ENCODE measurements around the gene ATG7. TPM values are rescaled to one million over a fixed set of nuclear protein-coding genes. Genes with fewer than 3 reads are reported as not detected.

ATG7 gene
- total and polyA plus RNA-seq, 4 experiments from 2014 or later: 16.9 to 32.8 (median 27.8) TPM

DNA sequence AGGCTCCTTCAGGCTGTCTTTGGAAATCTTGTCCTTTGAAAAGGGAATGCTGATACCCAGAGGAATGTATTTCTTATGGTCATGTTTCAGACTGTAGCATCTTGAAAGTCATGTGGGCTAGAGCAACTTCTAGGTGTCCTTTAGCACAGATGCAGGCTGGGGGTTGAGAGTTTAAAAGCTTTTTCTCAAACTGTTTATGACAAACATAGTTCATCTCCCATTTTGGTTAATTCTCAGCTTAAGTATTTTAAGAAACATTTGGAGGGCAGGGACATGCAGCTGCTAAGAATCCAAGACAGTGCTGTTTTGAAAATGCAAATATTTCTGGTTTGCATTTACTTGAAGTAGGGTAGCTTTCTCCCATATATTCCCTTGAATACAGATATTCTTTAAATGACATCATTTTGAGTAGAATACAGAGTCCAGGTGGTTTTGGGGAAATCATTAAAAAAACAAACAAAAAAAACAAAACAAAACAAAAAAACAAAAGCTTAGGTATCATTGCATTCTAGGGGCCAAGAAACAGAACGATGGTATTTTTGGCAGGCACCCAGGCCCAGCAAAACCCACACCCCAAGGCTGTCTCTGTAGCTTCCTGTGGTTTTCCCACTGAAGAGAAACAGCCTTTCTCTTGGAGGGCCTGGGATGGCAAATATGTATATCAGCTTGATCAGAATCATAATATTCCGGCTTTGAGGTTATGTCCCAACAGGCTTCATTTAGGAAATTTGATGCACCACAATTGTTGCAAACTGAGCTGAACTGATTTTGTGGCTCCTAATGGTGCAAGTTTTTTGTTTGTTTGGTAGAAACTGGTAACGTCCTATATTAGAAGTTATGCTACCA lies 120.0 kb downstream of the ATG7 start:
- no peaks in the 10 kb centered on the region for H3K9me3 ChIP-seq (ENCODE audit: control insufficient read depth in 1 of 2, low read length in 2 of 2)
- H3K27me3 Mint-ChIP-seq: no peaks in the 10 kb centered on the region
- H3K27ac ChIP-seq (ENCODE audit: low read depth, low read length): no peak overlapping the region
- ChIA-PET CTCF (ENCODE audit: partially characterized antibody) (interaction anchor here (1.0 to 2.3 kb wide), 2 partner anchors 11 to 13 kb away, joined by 3 to 7 read pairs; no protein-coding TSS in a partner anchor), POLR2A (ENCODE audit: partially characterized antibody) (no interaction called here)
- intact Hi-C loops (cut with micrococcal nuclease): no loop called here
- H3K4me1 Mint-ChIP-seq: peaks cover 12 to 36% (median 24%) of the 10 kb centered on the region in 4 donors
- H3K27me3 ChIP-seq (ENCODE audit: insufficient read depth, low read length): no peaks in the 10 kb centered on the region
- H3K4me3 Mint-ChIP-seq: no peak overlapping the region
- no peaks in the 10 kb centered on the region for H3K36me3 ChIP-seq (ENCODE audit: insufficient read depth, low read length)
- peaks cover 8 to 23% of the 10 kb centered on the region in 2 donors for H3K36me3 Mint-ChIP-seq
- no peak for DNase-seq
- peak overlapping the region in 4 of 7 donors; percentile 14 to 29 (median 24) for H3K27ac Mint-ChIP-seq
- no peaks in the 10 kb centered on the region for H3K4me1 ChIP-seq (ENCODE audit: insufficient read depth, low read length)
- H3K9me3 Mint-ChIP-seq: peaks cover 0 to 2% (median 0%) of the 10 kb centered on the region in 8 donors
- no peak overlapping the region for H3K4me3 ChIP-seq (ENCODE audit: low read length in 2 of 2)

DNA sequence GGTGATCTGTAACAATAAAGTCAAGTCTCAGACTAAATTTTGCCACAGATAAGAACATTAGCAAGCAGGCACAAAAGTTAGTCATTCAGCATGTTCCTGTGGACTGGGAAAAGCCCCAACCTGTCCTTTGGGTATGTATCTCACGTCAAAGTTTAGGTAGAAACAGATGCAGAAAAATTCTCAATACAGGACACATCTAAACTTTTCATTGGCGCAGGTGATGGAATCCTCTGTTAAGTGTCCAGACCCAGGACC lies 120.6 kb downstream of the ATG7 start:
- POLR2A ChIA-PET (ENCODE audit: partially characterized antibody): no interaction called here

DNA sequence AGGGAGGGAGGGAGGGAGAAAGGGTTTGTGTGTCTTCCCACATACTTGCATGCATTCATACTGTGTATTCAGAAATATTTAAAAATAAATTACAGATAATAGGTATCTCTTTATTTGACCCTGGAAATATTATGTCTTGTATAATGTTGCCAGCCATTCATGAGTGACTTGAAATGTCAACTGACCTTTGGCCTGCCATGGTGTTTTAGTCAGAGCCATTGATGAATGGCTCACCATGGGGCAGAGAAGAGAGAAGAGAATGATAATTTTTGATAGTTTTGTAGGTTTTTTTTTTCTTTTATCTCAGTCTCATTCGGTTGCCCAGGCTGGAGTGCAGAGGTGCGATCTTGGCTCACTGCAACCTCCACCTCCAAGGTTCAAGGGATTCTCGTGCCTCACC lies 121.2 kb downstream of the ATG7 start:
- no peak overlapping the region for H3K27ac Mint-ChIP-seq
- Histone ChIP-seq H3K4me1 (ENCODE audit: insufficient read depth, low read length) (no peaks in the 10 kb centered on the region), H3K27me3 (ENCODE audit: insufficient read depth, low read length) (no peaks in the 10 kb centered on the region), H3K36me3 (ENCODE audit: insufficient read depth, low read length) (no peaks in the 10 kb centered on the region), H3K27ac (ENCODE audit: low read depth, low read length) (no peak overlapping the region), H3K9me3 (ENCODE audit: control insufficient read depth in 1 of 2, low read length in 2 of 2) (no peaks in the 10 kb centered on the region), H3K4me3 (ENCODE audit: low read length in 2 of 2) (no peak overlapping the region)
- ChIA-PET POLR2A (ENCODE audit: partially characterized antibody) (no interaction called here), CTCF (ENCODE audit: partially characterized antibody) (no interaction called here)
- no peaks in the 10 kb centered on the region for H3K27me3 Mint-ChIP-seq
- H3K4me3 Mint-ChIP-seq: no peak overlapping the region
- H3K9me3 Mint-ChIP-seq: peaks cover 0 to 2% (median 0%) of the 10 kb centered on the region in 8 donors
- H3K36me3 Mint-ChIP-seq: peaks cover 8 to 23% of the 10 kb centered on the region in 2 donors
- DNase-seq: no peak
- intact Hi-C loops (cut with micrococcal nuclease): no loop called here
- peaks cover 12 to 36% (median 24%) of the 10 kb centered on the region in 4 donors for H3K4me1 Mint-ChIP-seq

More for the DNA sequence above, 120.6 kb downstream of the ATG7 start:
- peaks cover 12 to 36% (median 24%) of the 10 kb centered on the region in 4 donors for H3K4me1 Mint-ChIP-seq
- Histone ChIP-seq H3K4me3 (ENCODE audit: low read length in 2 of 2) (no peak overlapping the region), H3K4me1 (ENCODE audit: insufficient read depth, low read length) (no peaks in the 10 kb centered on the region), H3K27me3 (ENCODE audit: insufficient read depth, low read length) (no peaks in the 10 kb centered on the region), H3K27ac (ENCODE audit: low read depth, low read length) (no peak overlapping the region), H3K36me3 (ENCODE audit: insufficient read depth, low read length) (no peaks in the 10 kb centered on the region), H3K9me3 (ENCODE audit: control insufficient read depth in 1 of 2, low read length in 2 of 2) (no peaks in the 10 kb centered on the region)
- H3K9me3 Mint-ChIP-seq: peaks cover 0 to 2% (median 0%) of the 10 kb centered on the region in 8 donors
- CTCF ChIA-PET (ENCODE audit: partially characterized antibody): interaction anchor here (1.0 kb wide), 1 partner anchor 12 kb away, joined by 3 read pairs; no protein-coding TSS in a partner anchor
- H3K27ac Mint-ChIP-seq: peak overlapping the region in 1 of 7 donors; percentile 29
- H3K36me3 Mint-ChIP-seq: peaks cover 8 to 23% of the 10 kb centered on the region in 2 donors
- DNase-seq: no peak
- no peaks in the 10 kb centered on the region for H3K27me3 Mint-ChIP-seq
- no peak overlapping the region for H3K4me3 Mint-ChIP-seq
- intact Hi-C loops (cut with micrococcal nuclease): no loop called here

DNA sequence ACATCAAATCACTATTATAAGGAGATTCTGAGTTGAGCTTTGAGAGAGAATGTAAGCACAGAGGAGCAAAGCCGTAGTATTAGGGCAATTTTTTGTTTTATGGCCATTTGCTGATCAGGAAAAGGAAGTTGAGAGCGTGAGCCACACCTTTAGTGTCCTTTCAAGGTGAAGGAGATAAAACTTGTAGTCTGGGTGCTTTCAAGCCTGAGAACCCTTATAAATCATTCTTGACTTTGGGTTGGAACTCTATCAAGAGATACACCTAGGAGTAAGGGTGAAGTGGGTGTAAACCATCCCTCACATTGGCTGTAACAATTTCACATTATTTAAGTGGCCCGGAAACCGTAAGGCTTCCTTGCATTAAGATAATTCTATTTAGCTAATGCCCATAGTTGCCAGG lies 122.2 kb downstream of the ATG7 start:
- Mint-ChIP-seq H3K27ac (peak overlapping the region in 1 of 7 donors; percentile 42), H3K4me3 (no peak overlapping the region), H3K9me3 (peaks cover 0 to 2% (median 0%) of the 10 kb centered on the region in 8 donors), H3K27me3 (no peaks in the 10 kb centered on the region), H3K4me1 (peaks cover 12 to 36% (median 24%) of the 10 kb centered on the region in 4 donors), H3K36me3 (peaks cover 8 to 23% of the 10 kb centered on the region in 2 donors)
- no peak overlapping the region for H3K4me3 ChIP-seq (ENCODE audit: low read length in 2 of 2)
- H3K27me3 ChIP-seq (ENCODE audit: insufficient read depth, low read length): no peaks in the 10 kb centered on the region
- POLR2A ChIA-PET (ENCODE audit: partially characterized antibody): no interaction called here
- no peaks in the 10 kb centered on the region for H3K9me3 ChIP-seq (ENCODE audit: control insufficient read depth in 1 of 2, low read length in 2 of 2)
- H3K36me3 ChIP-seq (ENCODE audit: insufficient read depth, low read length): no peaks in the 10 kb centered on the region
- no peak overlapping the region for H3K27ac ChIP-seq (ENCODE audit: low read depth, low read length)
- no peak for DNase-seq
- intact Hi-C loops (cut with micrococcal nuclease): no loop called here
- no peaks in the 10 kb centered on the region for H3K4me1 ChIP-seq (ENCODE audit: insufficient read depth, low read length)
- CTCF ChIA-PET (ENCODE audit: partially characterized antibody): no interaction called here

DNA sequence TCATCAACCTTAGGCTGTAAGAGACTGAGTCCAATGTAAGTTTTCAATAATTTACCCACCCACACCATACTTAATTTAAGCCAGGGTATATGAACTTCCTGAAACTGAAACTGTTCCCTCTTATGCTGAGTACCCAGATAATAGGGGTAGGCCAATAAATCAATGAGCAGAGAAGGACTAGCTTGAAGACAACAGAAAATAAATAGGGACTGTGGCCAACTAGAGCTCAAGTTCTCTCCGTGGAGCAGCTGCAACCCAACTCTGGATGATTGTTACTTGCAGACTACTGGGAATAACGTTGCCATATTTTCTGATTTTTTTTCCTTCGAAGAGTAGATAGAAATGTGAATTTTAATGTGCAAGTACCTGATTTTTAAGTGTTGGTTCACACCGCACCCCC lies 128.0 kb downstream of the ATG7 start:
- ChIA-PET POLR2A (ENCODE audit: partially characterized antibody) (no interaction called here), CTCF (ENCODE audit: partially characterized antibody) (no interaction called here)
- H3K27ac Mint-ChIP-seq: no peak overlapping the region
- no peak for DNase-seq
- Histone ChIP-seq H3K4me3 (ENCODE audit: low read length in 2 of 2) (no peak overlapping the region), H3K36me3 (ENCODE audit: insufficient read depth, low read length) (no peaks in the 10 kb centered on the region), H3K27me3 (ENCODE audit: insufficient read depth, low read length) (no peaks in the 10 kb centered on the region), H3K27ac (ENCODE audit: low read depth, low read length) (no peak overlapping the region), H3K9me3 (ENCODE audit: control insufficient read depth in 1 of 2, low read length in 2 of 2) (no peaks in the 10 kb centered on the region), H3K4me1 (ENCODE audit: insufficient read depth, low read length) (no peaks in the 10 kb centered on the region)
- peaks cover 0 to 8% (median 3%) of the 10 kb centered on the region in 8 donors for H3K9me3 Mint-ChIP-seq
- intact Hi-C loops (cut with micrococcal nuclease): no loop called here
- H3K4me1 Mint-ChIP-seq: no peaks in the 10 kb centered on the region
- no peak overlapping the region for H3K4me3 Mint-ChIP-seq
- peaks cover 23 to 26% of the 10 kb centered on the region in 2 donors for H3K36me3 Mint-ChIP-seq
- no peaks in the 10 kb centered on the region for H3K27me3 Mint-ChIP-seq

DNA sequence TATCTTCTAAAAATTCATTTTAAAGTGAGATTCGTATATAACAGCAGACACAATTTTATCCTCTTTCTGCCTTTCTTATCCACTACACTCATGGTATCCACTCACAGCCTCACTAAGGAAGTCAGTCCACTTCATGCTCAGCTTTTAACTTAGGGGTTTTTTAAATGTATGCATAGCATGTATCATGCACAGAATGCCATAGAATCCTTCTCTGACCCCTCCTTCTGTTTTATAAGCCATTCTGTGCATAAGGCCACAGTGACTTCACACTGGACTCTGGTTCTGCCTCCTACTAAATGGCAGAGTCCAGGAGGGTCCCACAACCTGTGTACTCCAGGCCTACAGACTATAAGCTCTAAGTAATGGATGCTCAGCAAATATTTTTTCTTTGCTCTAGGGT lies 129.2 kb downstream of the ATG7 start:
- Histone ChIP-seq H3K9me3 (ENCODE audit: control insufficient read depth in 1 of 2, low read length in 2 of 2) (no peaks in the 10 kb centered on the region), H3K36me3 (ENCODE audit: insufficient read depth, low read length) (no peaks in the 10 kb centered on the region), H3K27ac (ENCODE audit: low read depth, low read length) (no peak overlapping the region), H3K4me1 (ENCODE audit: insufficient read depth, low read length) (no peaks in the 10 kb centered on the region), H3K4me3 (ENCODE audit: low read length in 2 of 2) (no peak overlapping the region), H3K27me3 (ENCODE audit: insufficient read depth, low read length) (no peaks in the 10 kb centered on the region)
- ChIA-PET CTCF (ENCODE audit: partially characterized antibody) (interaction anchor here (1.4 kb wide), 1 partner anchor 20 kb away, joined by 3 read pairs; no protein-coding TSS in a partner anchor), POLR2A (ENCODE audit: partially characterized antibody) (no interaction called here)
- peaks cover 1 to 10% (median 4%) of the 10 kb centered on the region in 8 donors for H3K9me3 Mint-ChIP-seq
- H3K36me3 Mint-ChIP-seq: peaks cover 32 to 34% of the 10 kb centered on the region in 2 donors
- intact Hi-C loops (cut with micrococcal nuclease): no loop called here
- no peak for DNase-seq
- H3K27me3 Mint-ChIP-seq: no peaks in the 10 kb centered on the region
- no peaks in the 10 kb centered on the region for H3K4me1 Mint-ChIP-seq
- peak overlapping the region in 1 of 7 donors; percentile 49 for H3K27ac Mint-ChIP-seq
- no peak overlapping the region for H3K4me3 Mint-ChIP-seq

DNA sequence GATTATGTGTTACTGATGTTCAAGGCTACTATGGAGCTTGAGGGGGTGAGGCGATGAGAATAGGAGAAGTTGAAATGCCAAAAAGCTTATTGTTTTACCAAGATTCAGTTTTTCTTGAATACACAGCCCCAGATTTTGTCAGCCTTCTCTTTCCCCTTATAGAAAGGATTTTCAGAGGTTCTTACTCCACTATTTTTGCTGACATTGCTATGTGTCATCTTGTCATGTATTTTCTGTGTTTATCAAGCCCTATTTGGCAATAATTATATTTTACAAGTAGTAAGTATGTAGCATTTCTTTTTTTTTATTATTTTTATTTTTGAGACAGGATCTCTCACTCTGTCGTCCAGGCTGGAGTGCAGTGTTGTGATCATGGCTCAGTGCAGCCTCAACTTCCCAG lies 133.1 kb downstream of the ATG7 start:
- no peaks in the 10 kb centered on the region for H3K36me3 ChIP-seq (ENCODE audit: insufficient read depth, low read length)
- no peak overlapping the region for H3K4me3 Mint-ChIP-seq
- CTCF ChIA-PET (ENCODE audit: partially characterized antibody): no interaction called here
- H3K4me1 Mint-ChIP-seq: peaks cover 0 to 1% (median 0%) of the 10 kb centered on the region in 4 donors
- H3K36me3 Mint-ChIP-seq: peaks cover 62 to 69% of the 10 kb centered on the region in 2 donors
- intact Hi-C loops (cut with micrococcal nuclease): no loop called here
- no peak overlapping the region for H3K27ac Mint-ChIP-seq
- H3K27me3 Mint-ChIP-seq: no peaks in the 10 kb centered on the region
- no peaks in the 10 kb centered on the region for H3K27me3 ChIP-seq (ENCODE audit: insufficient read depth, low read length)
- POLR2A ChIA-PET (ENCODE audit: partially characterized antibody): no interaction called here
- peaks cover 2 to 31% (median 18%) of the 10 kb centered on the region in 8 donors for H3K9me3 Mint-ChIP-seq
- H3K9me3 ChIP-seq (ENCODE audit: control insufficient read depth in 1 of 2, low read length in 2 of 2): no peaks in the 10 kb centered on the region
- H3K4me1 ChIP-seq (ENCODE audit: insufficient read depth, low read length): no peaks in the 10 kb centered on the region
- no peak overlapping the region for H3K27ac ChIP-seq (ENCODE audit: low read depth, low read length)
- DNase-seq: no peak
- no peak overlapping the region for H3K4me3 ChIP-seq (ENCODE audit: low read length in 2 of 2)
